Activated effector memory CD4-positive, alpha-beta T cell treated with anti-CD3 and anti-CD28 coated beads, Interleukin-2, amount 50 U/mL, for 16 hours (primary cell): ENCODE data around the gene ADAMTSL1.

ENCODE experiments used
- DNase-seq: peaks from one replicate; pipeline ENCODE4 v3.0.0-alpha.2; 2020

Gene ADAMTSL1

GRCh38 chr9:18748251-18748701 lies 274.3 kb downstream of the ADAMTSL1 start:
- no peak for DNase-seq

DNA sequence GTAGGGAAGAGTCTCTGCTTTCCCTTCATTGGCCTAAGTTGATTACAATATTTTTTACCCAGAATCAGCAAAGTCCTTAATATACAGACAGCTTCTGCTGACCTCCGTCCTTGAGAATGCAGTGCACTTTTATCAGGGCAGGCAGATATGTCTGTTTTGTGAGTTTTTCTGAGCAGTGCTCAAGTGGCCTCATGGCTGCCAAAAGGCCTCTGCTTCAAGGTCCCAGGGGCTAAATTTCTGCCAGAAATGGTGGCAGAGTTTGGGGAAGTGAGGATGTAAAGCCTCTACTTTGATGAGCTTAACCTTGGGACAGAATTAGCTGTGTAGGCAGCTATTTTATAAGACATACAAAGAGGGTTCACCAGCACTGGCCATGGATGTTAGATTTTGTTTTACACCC lies 275.8 kb downstream of the ADAMTSL1 start:
- no peak for DNase-seq

- DNase-seq: no peak
Measured at GRCh38 chr9:18753904-18754303, 280.0 kb downstream of the ADAMTSL1 start.

- no peak for DNase-seq
Measured at GRCh38 chr9:18754537-18754936, 280.6 kb downstream of the ADAMTSL1 start.

GRCh38 chr9:18755263-18755662 lies 281.3 kb downstream of the ADAMTSL1 start:
- DNase-seq: no peak

DNA sequence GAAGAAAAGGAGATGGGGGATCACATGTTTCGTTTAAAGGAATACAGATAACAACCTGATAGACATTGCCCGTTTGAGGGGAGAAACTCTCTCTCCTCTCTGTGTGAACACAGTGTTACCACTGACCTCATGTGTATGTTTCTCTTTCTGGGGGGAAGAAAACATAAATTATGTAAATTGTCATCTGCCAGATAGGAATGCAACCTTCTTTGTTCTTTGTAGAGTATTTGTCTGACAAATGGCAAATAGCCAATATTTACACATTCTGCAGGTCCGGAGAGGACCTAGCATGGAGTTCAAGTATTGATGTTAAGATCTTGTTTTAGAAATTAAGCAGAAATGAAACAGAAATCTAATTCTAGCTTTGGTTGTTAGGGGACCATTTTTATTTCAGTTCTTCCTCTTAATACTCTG lies 282.8 kb downstream of the ADAMTSL1 start:
- no peak for DNase-seq

DNA sequence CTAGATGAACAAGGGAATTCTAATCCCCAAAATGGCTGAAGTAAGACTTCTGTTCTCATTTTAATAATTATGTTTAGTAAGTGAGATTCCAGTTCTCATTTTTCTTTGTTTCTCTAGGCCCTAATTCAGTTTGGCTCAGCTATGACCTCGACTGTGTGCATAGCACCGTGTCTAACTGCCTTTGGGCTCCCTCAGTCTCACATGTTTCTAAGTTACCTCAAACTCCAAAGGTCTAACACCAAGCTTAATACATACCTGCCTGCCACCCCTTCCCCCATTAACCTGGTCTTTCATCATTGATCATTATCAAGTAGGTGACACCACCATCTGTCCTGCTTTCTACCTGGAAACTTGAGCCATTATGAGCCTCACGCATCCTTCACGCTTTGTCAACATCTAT lies 285.9 kb downstream of the ADAMTSL1 start:
- no peak for DNase-seq

GRCh38 chr9:18761742-18762300 lies 287.9 kb downstream of the ADAMTSL1 start:
- no peak for DNase-seq

DNA sequence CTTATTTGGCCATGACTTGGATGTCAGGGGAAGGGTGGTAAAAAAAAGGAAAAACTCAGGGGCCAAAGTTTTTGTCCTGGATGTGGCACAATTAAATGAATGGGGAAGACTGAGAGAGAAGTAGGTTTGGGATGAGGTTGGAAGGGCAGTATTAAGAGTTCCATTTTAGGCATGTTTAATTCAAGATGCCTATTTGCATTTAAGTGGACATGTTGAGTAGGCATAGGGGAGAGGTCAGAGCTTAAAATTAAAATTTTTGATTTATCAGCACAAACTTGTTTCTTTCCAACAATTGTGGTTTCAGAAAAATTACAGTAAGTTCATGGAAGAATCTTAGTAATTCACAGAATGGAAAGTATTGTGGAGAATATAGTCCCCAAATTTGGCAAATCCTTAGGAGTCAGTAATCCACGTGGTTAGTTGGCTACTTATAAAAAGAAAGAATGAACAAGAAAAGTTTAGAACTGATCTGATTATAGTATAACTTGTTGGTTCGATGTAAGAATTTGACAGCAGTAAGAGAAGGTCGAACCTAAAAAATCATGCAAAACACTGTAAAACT lies 293.1 kb downstream of the ADAMTSL1 start:
- DNase-seq: no peak

DNA sequence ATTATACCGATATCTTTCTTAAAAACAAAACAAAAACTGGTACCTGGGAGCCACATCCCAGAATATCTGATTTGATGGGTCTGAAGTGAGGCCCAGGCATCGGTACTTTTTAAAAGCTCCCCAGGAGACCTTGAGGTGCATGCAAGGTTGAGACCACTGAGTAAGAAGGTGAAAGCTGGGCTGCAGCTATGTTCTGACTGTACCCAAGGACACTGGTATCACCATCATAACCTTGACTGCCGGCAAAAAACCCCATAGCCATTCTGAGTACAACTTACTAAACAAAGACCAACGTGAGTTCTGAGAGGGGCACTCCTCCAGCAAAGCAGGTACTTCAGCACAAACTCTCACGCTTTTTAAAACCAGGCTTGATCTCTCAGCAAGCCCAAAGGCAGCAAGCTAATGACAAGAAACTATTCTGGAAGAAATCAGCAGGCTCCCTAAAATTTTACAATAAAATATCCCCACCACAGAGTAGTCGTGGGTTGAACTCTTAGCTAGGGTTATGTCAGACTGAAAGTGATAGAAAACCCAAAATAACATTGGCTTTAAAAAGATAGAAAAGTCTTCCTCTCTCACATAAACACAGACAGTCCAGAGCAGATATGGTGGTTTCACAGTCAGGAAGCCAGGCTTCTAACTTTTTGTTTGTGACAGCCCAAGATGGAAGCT lies 295.1 kb downstream of the ADAMTSL1 start:
- DNase-seq: no peak

- DNase-seq: no peak
Measured at GRCh38 chr9:18770131-18770908, 296.4 kb downstream of the ADAMTSL1 start.

DNA sequence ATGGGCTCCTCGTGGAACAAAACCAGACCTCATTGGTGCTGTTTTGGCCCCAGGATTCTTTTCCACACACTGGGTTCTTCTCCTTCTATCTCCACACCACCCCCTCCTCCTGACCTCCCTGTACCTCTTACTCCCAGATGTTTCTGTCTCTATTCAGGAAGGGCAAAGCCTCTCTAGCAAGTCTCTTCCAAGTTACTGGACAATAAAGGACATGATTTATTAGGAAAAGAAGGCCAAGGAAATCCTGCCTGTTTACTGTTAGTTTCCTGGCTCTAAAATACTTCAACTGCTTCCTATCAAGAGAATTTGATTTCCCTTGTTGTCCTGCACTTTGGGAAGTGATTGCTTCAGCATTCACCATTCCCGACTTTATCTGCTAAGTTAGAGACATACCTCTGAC lies 297.1 kb downstream of the ADAMTSL1 start:
- DNase-seq: no peak

GRCh38 chr9:18771763-18772162 lies 297.8 kb downstream of the ADAMTSL1 start:
- no peak for DNase-seq

DNA sequence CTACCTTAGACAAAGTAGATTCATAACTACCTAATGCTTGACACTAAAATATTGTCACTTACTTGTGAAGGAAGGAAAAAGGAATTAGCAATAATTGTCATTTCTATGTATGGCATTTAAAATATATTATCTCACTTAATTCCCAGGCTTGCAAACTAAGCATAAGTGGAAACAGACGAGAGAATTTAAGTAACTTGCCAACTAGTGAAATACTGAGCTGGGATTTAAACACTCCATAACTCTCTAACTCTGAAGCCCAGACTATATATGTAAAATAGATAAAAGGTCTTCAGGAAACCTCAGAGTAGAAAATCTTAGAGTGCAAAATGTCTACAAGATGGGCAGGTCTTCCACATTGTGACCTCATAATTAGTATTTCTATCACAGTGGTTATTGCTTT lies 301.3 kb downstream of the ADAMTSL1 start:
- DNase-seq: no peak

- DNase-seq: no peak
Measured at GRCh38 chr9:18775930-18776329, 302.0 kb downstream of the ADAMTSL1 start.

DNA sequence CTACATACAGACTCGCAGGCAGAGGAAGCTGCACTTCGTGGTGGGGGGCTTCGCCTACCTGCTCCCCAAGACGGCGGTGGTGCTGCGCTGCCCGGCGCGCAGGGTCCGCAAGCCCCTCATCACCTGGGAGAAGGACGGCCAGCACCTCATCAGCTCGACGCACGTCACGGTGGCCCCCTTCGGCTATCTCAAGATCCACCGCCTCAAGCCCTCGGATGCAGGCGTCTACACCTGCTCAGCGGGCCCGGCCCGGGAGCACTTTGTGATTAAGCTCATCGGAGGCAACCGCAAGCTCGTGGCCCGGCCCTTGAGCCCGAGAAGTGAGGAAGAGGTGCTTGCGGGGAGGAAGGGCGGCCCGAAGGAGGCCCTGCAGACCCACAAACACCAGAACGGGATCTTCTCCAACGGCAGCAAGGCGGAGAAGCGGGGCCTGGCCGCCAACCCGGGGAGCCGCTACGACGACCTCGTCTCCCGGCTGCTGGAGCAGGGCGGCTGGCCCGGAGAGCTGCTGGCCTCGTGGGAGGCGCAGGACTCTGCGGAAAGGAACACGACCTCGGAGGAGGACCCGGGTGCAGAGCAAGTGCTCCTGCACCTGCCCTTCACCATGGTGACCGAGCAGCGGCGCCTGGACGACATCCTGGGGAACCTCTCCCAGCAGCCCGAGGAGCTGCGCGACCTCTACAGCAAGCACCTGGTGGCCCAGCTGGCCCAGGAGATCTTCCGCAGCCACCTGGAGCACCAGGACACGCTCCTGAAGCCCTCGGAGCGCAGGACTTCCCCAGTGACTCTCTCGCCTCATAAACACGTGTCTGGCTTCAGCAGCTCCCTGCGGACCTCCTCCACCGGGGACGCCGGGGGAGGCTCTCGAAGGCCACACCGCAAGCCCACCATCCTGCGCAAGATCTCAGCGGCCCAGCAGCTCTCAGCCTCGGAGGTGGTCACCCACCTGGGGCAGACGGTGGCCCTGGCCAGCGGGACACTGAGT lies 303.2 kb downstream of the ADAMTSL1 start:
- no peak for DNase-seq

GRCh38 chr9:18778147-18778546 lies 304.2 kb downstream of the ADAMTSL1 start:
- DNase-seq: no peak

GRCh38 chr9:18778846-18779245 lies 304.9 kb downstream of the ADAMTSL1 start:
- no peak for DNase-seq

GRCh38 chr9:18783909-18784308 lies 310.0 kb downstream of the ADAMTSL1 start:
- no peak for DNase-seq

DNA sequence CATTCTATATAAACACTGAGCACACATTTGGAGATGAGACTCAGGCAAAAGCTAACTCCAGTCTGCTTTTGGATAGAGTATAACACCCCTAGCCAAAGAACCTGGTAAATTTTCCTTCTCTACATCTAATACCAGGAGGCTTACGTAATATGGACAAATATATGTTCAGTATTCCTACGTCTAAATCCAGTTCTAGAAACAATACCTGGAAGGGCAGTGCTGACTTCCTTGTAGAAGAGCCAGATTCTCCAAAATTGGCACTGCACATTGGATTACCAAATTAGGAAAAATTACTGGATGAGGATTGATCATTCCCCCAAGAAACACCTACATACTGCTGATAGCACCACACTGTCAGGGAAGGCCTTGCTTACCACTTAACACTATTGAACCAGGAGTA lies 311.7 kb downstream of the ADAMTSL1 start:
- DNase-seq: no peak

GRCh38 chr9:18786196-18786595 lies 312.2 kb downstream of the ADAMTSL1 start:
- no peak for DNase-seq

- DNase-seq: no peak
Measured at GRCh38 chr9:18786911-18787650, 313.1 kb downstream of the ADAMTSL1 start.
